ENCODE results near the gene TRIM56.

Gene TRIM56

DNA sequence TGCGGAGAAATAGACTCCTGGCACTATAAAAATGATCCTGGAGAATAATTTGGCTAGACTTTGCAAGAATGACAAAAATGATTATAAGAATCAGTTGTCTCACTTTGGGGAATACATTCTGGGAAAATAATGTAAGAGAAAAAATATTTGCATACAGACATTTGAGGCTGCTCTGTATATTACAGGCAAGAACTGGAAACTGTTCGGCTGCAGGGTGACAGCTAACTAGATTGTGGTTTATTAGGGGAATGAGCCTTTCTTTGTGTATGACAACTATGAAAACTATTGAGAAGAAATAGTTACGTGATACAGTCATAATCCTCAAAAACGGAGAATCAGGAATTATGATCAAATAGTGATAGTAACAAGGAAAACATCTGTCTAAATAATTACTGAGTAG lies 8.6 kb downstream of the TRIM56 start:
- no peak for DNase-seq (ENCODE audit: low spot score)
- in situ Hi-C loops (cut with MboI; ENCODE audit: low sequenced_read_pairs, unreplicated experiment): no loop called here
- TF ChIP-seq CTCF (IDR thresholded peaks at IDR 0.05; ENCODE audit: borderline replicate concordance, control extremely low read depth, extremely low read depth, insufficient read depth, missing control alignments): no peak

DNA sequence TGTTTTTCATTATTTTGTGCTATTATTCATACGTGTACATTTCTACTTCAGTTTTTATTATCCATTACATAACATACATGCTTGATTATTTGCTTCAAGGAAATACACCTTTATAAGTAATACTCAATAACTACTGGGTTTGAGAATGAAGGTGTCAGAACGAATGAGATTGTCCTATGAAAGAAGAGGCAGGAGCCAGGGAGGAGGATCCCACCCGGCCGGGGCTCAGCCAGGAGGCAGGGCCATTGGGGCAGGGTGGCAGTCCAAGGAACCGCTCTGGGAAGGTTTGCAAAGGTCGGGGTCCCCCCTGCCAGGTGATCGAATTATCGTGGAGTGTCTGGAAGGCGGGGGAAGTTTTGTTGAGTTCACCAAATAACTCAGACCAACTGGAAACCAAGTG lies 9.1 kb downstream of the TRIM56 start:
- in situ Hi-C loops (cut with MboI; ENCODE audit: low sequenced_read_pairs, unreplicated experiment): no loop called here
- no peak for DNase-seq (ENCODE audit: low spot score)
- no peak for TF ChIP-seq CTCF (IDR thresholded peaks at IDR 0.05; ENCODE audit: borderline replicate concordance, control extremely low read depth, extremely low read depth, insufficient read depth, missing control alignments)

GRCh38 chr7:101094791-101095375 lies 9.6 kb downstream of the TRIM56 start:
- DNase-seq (ENCODE audit: low spot score): peak; percentile 58
- no peak for TF ChIP-seq CTCF (IDR thresholded peaks at IDR 0.05; ENCODE audit: borderline replicate concordance, control extremely low read depth, extremely low read depth, insufficient read depth, missing control alignments)
- in situ Hi-C loops (cut with MboI; ENCODE audit: low sequenced_read_pairs, unreplicated experiment): no loop called here

- in situ Hi-C loops (cut with MboI; ENCODE audit: low sequenced_read_pairs, unreplicated experiment): no loop called here
- no peak for TF ChIP-seq CTCF (IDR thresholded peaks at IDR 0.05; ENCODE audit: borderline replicate concordance, control extremely low read depth, extremely low read depth, insufficient read depth, missing control alignments)
- no peak for DNase-seq (ENCODE audit: low spot score)
These were observed 11.2 kb downstream of the TRIM56 start for GRCh38 chr7:101096331-101096956.

DNA sequence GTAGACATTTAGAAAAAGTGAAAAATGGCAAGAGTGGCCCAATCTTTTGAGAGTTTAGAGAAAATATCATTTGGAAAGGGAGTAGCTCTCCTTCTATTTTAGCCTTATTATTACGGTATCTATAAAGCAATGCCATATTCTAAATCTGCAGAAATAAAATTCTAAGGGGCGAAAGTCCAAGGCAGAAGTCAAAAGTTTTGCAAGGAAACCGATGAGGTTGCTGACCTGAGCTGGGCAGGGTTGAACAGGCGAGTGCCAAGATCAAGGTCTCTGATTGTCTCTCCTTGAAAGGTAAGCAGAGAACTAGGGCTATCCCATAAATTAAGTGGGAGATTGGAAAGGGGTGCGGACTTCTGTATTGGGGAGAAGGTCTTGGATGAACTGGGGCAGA lies 11.7 kb downstream of the TRIM56 start:
- no peak for TF ChIP-seq CTCF (IDR thresholded peaks at IDR 0.05; ENCODE audit: borderline replicate concordance, control extremely low read depth, extremely low read depth, insufficient read depth, missing control alignments)
- in situ Hi-C loops (cut with MboI; ENCODE audit: low sequenced_read_pairs, unreplicated experiment): no loop called here
- DNase-seq (ENCODE audit: low spot score): no peak

- no peak for TF ChIP-seq CTCF (IDR thresholded peaks at IDR 0.05; ENCODE audit: borderline replicate concordance, control extremely low read depth, extremely low read depth, insufficient read depth, missing control alignments)
- in situ Hi-C loops (cut with MboI; ENCODE audit: low sequenced_read_pairs, unreplicated experiment): no loop called here
- DNase-seq (ENCODE audit: low spot score): no peak
These were observed 12.3 kb downstream of the TRIM56 start for GRCh38 chr7:101097561-101097960.
